Measurements from ENCODE around the gene UTP4. TPM values are rescaled to one million over a fixed set of nuclear protein-coding genes. Genes with fewer than 3 reads are reported as not detected.

The UTP4 gene
- total RNA-seq, 1 experiment from 2014 or later = 26.9 TPM

GRCh38 chr16:69084289-69084688 is 48.2 kb upstream of the UTP4 start:
- ChIA-PET CTCF (no interaction called here), POLR2A (ENCODE audit: unreplicated experiment) (no interaction called here)
- no peak overlapping the region for H2AFZ ChIP-seq (ENCODE audit: low read length)
- no peak overlapping the region for H3K4me2 ChIP-seq (ENCODE audit: low read length)
- no peaks in the 10 kb centered on the region for H3K9me3 ChIP-seq (ENCODE audit: low read length)
- H3K9me2 ChIP-seq (replicated peaks; ENCODE audit: low read length) = no peaks in the 10 kb centered on the region
- no peak for DNase-seq
- no peaks in the 10 kb centered on the region for H3K27me3 ChIP-seq (ENCODE audit: low read length)
- intact Hi-C loops (cut with micrococcal nuclease) = no loop called here
- H3K4me1 ChIP-seq (ENCODE audit: insufficient read depth, low read length) = no peaks in the 10 kb centered on the region
- no peaks in the 10 kb centered on the region for H3K36me3 ChIP-seq (ENCODE audit: low read depth, low read length)
- no peaks in the 10 kb centered on the region for H4K20me1 ChIP-seq (ENCODE audit: low read length)
- TF ChIP-seq EZH2phosphoT487 (IDR thresholded peaks at IDR 0.05; ENCODE audit: borderline replicate concordance, low read length) = no peak
- TF ChIP-seq CTCF (conservative IDR thresholded peaks at IDR 0.05; ENCODE audit: low read depth, low read length) = no peak
- no peak for TF ChIP-seq EZH2 (IDR thresholded peaks at IDR 0.05; ENCODE audit: low read length, unreplicated experiment)
- no peaks in the 10 kb centered on the region for H3K79me2 ChIP-seq (ENCODE audit: low read length)
- H3F3A ChIP-seq (ENCODE audit: low read length, unreplicated experiment) = no peaks in the 10 kb centered on the region
- H3K27ac ChIP-seq (ENCODE audit: low read length) = no peak overlapping the region
- H3K9ac ChIP-seq (ENCODE audit: low read length) = no peak overlapping the region
- no TSS peak for BruUV-seq (replicated peaks)
- no peak for ATAC-seq
- H3K4me3 ChIP-seq (ENCODE audit: low read length) = no peak overlapping the region

GRCh38 chr16:69085032-69085695 is 47.3 kb upstream of the UTP4 start:
- Histone ChIP-seq H2AFZ (ENCODE audit: low read length) (no peak overlapping the region), H3K9ac (ENCODE audit: low read length) (no peak overlapping the region), H3K4me1 (ENCODE audit: insufficient read depth, low read length) (no peaks in the 10 kb centered on the region), H3K9me2 (replicated peaks; ENCODE audit: low read length) (no peaks in the 10 kb centered on the region), H3F3A (ENCODE audit: low read length, unreplicated experiment) (no peaks in the 10 kb centered on the region), H4K20me1 (ENCODE audit: low read length) (no peaks in the 10 kb centered on the region), H3K36me3 (ENCODE audit: low read depth, low read length) (no peaks in the 10 kb centered on the region), H3K79me2 (ENCODE audit: low read length) (no peaks in the 10 kb centered on the region), H3K27ac (ENCODE audit: low read length) (no peak overlapping the region), H3K4me3 (ENCODE audit: low read length) (no peak overlapping the region), H3K9me3 (ENCODE audit: low read length) (no peaks in the 10 kb centered on the region), H3K27me3 (ENCODE audit: low read length) (no peaks in the 10 kb centered on the region), H3K4me2 (ENCODE audit: low read length) (no peak overlapping the region)
- intact Hi-C loops (cut with micrococcal nuclease) = no loop called here
- POLR2A ChIA-PET (ENCODE audit: unreplicated experiment) = no interaction called here
- no TSS peak for BruUV-seq (replicated peaks)
- TF ChIP-seq CTCF (conservative IDR thresholded peaks at IDR 0.05; ENCODE audit: low read depth, low read length) (no peak), EZH2 (IDR thresholded peaks at IDR 0.05; ENCODE audit: low read length, unreplicated experiment) (no peak), EZH2phosphoT487 (IDR thresholded peaks at IDR 0.05; ENCODE audit: borderline replicate concordance, low read length) (no peak)
- CTCF ChIA-PET = no interaction called here
- DNase-seq = no peak
- ATAC-seq = no peak

GRCh38 chr16:69087161-69087581 is 45.3 kb upstream of the UTP4 start:
- no peak for ATAC-seq
- intact Hi-C loops (cut with micrococcal nuclease) = no loop called here

More at GRCh38 chr16:69087161-69087581, 45.3 kb upstream of the UTP4 start:
- no TSS peak for BruUV-seq (replicated peaks)
- CTCF ChIA-PET = no interaction called here
- Histone ChIP-seq H3F3A (ENCODE audit: low read length, unreplicated experiment) (no peaks in the 10 kb centered on the region), H3K4me1 (ENCODE audit: insufficient read depth, low read length) (no peaks in the 10 kb centered on the region), H3K9ac (ENCODE audit: low read length) (no peak overlapping the region), H3K9me2 (replicated peaks; ENCODE audit: low read length) (no peaks in the 10 kb centered on the region), H2AFZ (ENCODE audit: low read length) (no peak overlapping the region), H3K27me3 (ENCODE audit: low read length) (no peaks in the 10 kb centered on the region), H3K4me3 (ENCODE audit: low read length) (no peak overlapping the region), H3K79me2 (ENCODE audit: low read length) (no peaks in the 10 kb centered on the region), H3K36me3 (ENCODE audit: low read depth, low read length) (no peaks in the 10 kb centered on the region), H3K27ac (ENCODE audit: low read length) (no peak overlapping the region), H3K9me3 (ENCODE audit: low read length) (no peaks in the 10 kb centered on the region), H3K4me2 (ENCODE audit: low read length) (no peak overlapping the region), H4K20me1 (ENCODE audit: low read length) (no peaks in the 10 kb centered on the region)
- POLR2A ChIA-PET (ENCODE audit: unreplicated experiment) = no interaction called here
- no peak for TF ChIP-seq EZH2 (IDR thresholded peaks at IDR 0.05; ENCODE audit: low read length, unreplicated experiment)
- no peak for TF ChIP-seq CTCF (conservative IDR thresholded peaks at IDR 0.05; ENCODE audit: low read depth, low read length)
- no peak for TF ChIP-seq EZH2phosphoT487 (IDR thresholded peaks at IDR 0.05; ENCODE audit: borderline replicate concordance, low read length)
- no peak for DNase-seq

All from PC-3 (cell line).